ENCODE measurements around the gene ING1.
"Not testable (repeated sequence)": the region's sequence is repeated elsewhere in the genome, so short reads cannot be mapped to it uniquely, and the experiment has no call there.

ING1 gene

DNA sequence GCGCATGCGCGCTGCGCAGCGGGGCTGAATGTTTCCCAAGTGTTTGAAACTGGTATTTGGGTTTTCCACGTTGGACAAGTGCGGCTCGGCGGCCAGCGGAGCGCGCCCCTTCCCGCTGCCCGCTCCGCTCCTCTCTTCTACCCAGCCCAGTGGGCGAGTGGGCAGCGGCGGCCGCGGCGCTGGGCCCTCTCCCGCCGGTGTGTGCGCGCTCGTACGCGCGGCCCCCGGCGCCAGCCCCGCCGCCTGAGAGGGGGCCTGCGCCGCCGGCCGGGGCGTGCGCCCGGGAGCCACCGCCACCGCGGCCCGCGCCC lies at the start of gene ING1:
TSS of gene ING1 (plus strand) at position 59 of the 311 bp plus-strand sequence. CDS start 450 bp downstream, outside the sequence.
- no peak for DNase-seq (ENCODE audit: low read depth)

DNA sequence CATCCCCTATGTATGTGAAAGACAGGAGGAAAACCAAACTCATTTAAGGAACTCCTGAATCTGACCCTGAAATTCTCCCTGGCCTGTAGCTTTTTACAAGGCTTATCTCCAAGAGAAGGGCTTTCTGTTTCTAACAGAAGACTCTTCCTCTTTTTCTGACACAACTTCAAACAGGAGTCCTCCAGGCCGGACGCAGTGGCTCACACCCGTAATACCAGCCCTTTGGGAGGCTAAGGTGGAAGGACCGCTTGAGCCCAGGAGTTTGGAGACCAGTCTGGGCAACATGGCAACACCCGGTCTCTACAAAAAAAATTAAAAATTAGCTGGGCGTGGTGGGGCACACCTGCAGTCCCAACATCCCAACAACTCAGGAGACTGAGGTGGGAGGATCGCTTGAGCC lies 49.5 kb upstream of the ING1 start:
- DNase-seq (ENCODE audit: low read depth) = no peak

- no peak for DNase-seq (ENCODE audit: low read depth)
These were observed 48.8 kb upstream of the ING1 start for GRCh38 chr13:110664673-110665072.

GRCh38 chr13:110665491-110666254 lies 47.8 kb upstream of the ING1 start:
- DNase-seq (ENCODE audit: low read depth) = no peak

DNA sequence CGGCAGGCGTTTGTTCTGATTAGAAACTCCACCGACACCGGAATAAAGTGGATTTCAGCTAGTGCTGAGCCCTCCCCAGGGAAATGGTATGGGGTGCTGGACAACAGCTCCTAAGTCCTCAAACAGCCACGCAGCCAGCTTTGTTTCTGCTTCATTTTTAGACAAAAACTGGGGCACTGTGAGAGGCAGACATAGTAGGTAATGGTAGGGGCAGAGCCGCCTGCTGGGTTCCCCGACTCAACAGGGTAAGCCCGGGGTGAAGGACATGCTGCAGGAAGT lies 47.3 kb upstream of the ING1 start:
- no peak for DNase-seq (ENCODE audit: low read depth)

- DNase-seq (ENCODE audit: low read depth) = no peak
These were observed 44.5 kb upstream of the ING1 start for GRCh38 chr13:110669036-110669435.

DNA sequence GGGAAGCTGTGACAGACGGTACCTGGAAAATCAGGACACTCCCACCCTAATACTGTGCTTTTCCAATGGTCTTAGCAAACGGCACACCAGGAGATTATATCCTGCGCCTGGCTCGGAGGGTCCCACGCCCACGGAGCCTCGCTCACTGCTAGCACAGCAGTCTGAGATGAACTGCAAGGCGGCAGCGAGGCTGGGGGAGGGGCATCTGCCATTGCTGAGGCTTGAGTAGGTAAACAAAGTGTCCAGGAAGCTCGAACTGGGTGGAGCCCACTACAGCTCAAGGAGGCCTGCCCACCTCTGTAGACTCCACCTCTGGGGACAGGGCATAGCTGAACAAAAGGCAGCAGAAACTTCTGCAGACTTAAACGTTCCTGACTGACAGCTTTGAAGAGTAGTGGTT lies 43.7 kb upstream of the ING1 start:
- not testable (repeated sequence) for DNase-seq (ENCODE audit: low read depth)

DNA sequence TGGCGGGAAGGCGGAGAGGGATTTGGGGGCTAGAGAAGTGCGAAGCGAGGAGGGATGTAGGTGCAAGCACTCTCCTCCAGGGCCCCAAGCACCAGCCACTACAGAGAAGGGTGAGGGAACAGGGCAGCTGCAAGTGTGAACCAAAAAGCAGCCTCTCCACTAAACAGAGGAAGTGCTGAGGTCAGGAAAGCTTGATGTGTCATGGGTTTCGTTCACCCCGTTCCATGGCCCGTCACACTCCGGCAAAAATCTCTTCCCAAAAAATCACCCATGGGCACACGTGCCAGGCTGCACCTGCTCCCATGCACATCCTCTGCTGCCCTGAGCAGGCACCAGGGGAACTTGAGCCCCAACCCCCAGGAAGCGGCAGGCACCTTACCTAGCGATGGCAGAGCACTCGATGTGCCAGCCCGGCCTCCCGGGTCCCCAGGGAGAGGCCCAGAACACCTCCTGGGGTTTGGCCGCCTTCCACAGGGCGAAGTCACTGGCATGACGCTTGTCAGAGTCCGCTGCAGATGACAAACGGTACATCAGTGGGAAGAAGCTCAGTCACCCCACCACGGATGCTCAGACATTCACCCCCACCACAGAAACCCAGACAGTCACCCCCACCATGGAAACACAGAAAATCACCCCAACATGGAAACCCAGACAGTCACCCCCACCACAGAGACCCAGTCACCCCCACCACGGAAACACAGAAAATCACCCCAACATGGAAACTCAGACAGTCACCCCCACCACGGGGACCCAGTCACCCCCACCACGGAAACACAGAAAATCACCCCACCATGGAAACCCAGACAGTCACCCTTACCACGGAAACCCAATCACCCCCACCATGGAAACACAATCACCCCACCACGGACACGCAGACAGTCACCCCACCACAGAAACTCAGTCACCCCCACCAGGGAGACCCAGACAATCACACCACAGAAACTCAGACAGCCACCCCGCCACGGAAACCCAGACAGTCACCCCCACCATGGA lies 36.6 kb upstream of the ING1 start:
- no peak for DNase-seq (ENCODE audit: low read depth)

DNA sequence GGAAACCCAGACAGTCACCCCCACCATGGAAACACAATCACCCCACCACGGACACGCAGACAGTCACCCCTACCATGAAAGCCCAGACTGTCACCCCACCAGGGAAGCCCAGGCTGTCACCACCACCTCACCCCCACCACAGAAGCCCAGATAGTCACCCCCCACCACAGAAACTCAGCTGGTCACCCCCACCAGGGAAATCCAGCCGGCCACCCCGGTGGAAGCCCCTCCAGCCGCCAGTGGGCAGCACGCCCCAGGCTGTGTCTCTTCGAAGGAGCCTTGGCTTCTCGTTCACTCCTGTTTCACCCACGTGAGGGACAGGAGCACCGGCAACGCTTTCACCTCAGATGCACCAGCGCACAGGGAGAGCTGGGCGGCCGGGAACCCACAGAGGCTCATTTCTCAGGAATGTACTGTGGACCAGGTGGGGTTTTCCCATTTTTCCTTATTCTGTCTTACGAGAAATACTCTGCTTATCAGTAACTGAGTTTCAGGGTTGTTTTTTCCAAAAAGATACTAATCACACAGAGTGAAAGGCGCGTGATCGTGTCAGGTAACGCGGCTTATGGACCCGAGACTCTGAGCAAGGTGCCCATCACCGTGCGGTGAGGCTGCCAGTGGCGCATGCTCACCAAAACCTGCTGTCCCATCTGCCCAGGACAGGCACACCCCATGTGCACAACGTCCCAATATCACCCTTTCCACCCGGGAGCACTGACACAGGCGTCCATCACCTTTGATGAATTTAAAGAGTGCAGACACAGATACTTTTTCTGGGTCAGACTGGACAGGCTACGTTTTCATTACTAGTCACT lies 35.6 kb upstream of the ING1 start:
- DNase-seq (ENCODE audit: low read depth) = no peak

DNA sequence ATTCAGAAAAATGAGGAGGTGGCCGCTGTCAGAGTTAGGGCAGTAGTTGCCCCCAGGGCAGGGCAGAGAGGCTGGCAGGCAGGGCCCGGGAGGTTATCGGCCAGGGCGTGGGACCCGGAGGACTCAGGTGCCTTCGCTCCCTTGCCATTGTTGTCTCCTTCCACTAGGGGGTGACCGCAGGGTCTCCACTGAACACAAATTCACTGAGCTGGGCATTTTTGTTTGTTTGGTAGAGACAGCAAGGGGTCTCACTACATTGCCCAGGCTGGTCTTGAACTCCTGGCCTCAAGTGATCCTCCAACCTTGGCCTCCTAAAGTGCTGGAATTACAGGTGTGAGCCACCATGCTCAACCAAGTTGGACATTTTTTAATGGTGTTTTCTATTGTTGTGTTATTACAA lies 32.6 kb upstream of the ING1 start:
- DNase-seq (ENCODE audit: low read depth) = no peak

GRCh38 chr13:110681868-110682550 lies 31.5 kb upstream of the ING1 start:
- no peak for DNase-seq (ENCODE audit: low read depth)

DNA sequence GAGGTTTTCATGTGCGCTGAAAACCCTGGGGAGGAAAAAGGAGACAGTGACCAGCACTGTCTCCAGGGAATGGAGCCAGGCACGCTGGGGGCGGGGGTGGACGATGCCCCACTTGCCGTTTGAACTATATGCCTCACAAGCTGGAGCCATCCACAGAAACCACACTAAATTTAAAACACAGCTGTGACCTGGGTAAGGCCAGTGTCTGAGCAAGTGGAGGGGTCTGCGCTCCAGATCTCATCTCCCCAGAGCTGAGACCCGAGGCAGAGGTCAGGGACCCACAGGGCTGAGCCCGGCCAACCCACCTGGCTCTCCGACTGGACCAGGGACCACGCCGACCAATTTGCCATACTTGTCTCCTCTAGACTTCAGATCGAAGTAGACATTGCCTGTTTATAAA lies 30.8 kb upstream of the ING1 start:
- no peak for DNase-seq (ENCODE audit: low read depth)

DNA sequence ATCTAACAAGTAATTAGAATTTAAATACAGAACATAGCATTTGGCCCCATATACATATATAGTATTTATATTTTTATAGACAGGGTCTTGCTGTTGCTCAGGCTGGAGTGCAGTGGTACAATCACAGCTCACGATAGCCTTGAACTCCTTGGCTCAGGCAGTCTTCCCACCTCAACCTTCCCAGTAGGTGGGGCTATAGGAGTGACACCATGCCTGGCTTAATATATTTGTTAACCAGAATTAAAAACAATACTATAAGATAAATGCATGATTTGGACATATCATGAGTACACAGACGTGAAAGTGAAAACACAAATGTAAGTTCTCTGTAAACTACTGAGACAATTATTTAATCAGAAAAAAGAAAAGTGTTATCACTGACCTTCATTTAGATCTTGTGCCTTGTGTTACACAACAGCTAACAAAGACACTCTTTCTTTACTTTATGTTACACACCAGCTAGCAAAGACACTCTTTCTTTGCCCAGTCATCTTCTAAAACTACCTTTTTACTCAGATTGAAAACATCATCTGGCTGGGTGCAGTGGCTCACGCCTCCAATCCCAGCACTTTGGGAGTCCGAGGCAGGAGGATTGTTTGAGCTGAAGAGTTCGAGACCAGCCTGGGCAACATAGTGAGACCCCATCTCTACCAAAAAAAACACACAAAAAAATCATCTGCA lies 30.2 kb upstream of the ING1 start:
- DNase-seq (ENCODE audit: low read depth) = no peak

GRCh38 chr13:110683921-110684320 lies 29.6 kb upstream of the ING1 start:
- no peak for DNase-seq (ENCODE audit: low read depth)

- DNase-seq (ENCODE audit: low read depth) = no peak
These were observed 29.0 kb upstream of the ING1 start for GRCh38 chr13:110684388-110685056.

- no peak for DNase-seq (ENCODE audit: low read depth)
These were observed 28.0 kb upstream of the ING1 start for GRCh38 chr13:110685305-110686020.

- no peak for DNase-seq (ENCODE audit: low read depth)
These were observed 25.8 kb upstream of the ING1 start for GRCh38 chr13:110687736-110688135.

DNA sequence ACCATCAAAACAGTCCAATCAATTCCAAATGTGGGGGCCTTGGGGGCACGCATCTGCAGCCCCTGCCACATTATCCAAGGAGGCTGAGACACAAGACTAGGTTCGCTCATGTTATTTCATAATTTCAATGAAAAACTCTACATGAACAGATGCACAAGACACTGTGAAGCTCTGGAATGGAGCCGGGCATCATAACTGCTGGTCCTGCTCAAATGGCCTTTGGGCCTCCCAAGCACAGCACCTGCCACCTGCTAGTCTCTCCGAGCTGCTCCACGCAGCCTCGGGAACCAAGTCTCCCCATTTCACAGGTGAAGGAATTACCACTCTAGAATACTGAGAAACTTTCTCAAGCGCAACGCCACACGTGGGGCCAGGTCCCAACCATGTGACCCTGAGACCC lies 24.5 kb upstream of the ING1 start:
- DNase-seq (ENCODE audit: low read depth) = no peak

GRCh38 chr13:110689711-110690110 lies 23.8 kb upstream of the ING1 start:
- no peak for DNase-seq (ENCODE audit: low read depth)

- no peak for DNase-seq (ENCODE audit: low read depth)
These were observed 23.0 kb upstream of the ING1 start for GRCh38 chr13:110690516-110690915.

Measured in stimulated activated CD8-positive, alpha-beta memory T cell treated with anti-CD3 and anti-CD28 coated beads, Interleukin-12 subunit alpha, Interleukin-12 subunit beta, amount 100 ng/mL, for 1 hour (primary cell).